Measurements from ENCODE around the gene DCUN1D4.

DNA sequence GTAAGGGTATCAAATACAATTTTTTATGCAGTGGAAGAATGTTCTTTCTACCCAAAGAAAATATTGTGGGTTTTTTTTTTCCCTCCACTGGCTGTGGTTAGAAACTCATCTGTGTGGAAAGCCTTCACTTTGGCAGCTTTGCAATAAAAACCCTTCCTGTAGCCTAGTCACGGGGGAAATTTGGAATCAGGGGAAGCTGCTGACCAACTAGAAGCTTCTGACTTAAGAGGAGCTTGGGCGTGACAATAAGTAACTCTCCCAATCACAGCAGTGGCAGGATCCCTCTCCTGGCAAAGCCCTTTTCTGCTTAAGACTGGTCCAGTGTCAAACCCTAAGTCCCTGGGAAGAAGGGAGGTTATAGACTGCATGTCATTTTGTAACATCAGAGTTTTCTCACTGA, 89.3 kb downstream of the DCUN1D4 start:
- TF ChIP-seq, protein P1, sequence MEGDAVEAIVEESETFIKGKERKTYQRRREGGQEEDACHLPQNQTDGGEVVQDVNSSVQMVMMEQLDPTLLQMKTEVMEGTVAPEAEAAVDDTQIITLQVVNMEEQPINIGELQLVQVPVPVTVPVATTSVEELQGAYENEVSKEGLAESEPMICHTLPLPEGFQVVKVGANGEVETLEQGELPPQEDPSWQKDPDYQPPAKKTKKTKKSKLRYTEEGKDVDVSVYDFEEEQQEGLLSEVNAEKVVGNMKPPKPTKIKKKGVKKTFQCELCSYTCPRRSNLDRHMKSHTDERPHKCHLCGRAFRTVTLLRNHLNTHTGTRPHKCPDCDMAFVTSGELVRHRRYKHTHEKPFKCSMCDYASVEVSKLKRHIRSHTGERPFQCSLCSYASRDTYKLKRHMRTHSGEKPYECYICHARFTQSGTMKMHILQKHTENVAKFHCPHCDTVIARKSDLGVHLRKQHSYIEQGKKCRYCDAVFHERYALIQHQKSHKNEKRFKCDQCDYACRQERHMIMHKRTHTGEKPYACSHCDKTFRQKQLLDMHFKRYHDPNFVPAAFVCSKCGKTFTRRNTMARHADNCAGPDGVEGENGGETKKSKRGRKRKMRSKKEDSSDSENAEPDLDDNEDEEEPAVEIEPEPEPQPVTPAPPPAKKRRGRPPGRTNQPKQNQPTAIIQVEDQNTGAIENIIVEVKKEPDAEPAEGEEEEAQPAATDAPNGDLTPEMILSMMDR (conservative IDR thresholded peaks at IDR 0.05; ENCODE audit: low read length), result no peak
- TF ChIP-seq EZH2phosphoT487 (IDR thresholded peaks at IDR 0.05; ENCODE audit: borderline replicate concordance, low read depth, low read length), result no peak
